H9 (cell line): ENCODE results near the gene C10orf120. TPM values are rescaled to one million over a fixed set of nuclear protein-coding genes. Genes with fewer than 3 reads are reported as not detected.

ENCODE experiments used
- DNase-seq: peaks from one replicate; pipeline ENCODE4 v3.0.0-alpha.2; 2017
- H2AFZ ChIP-seq: one replicate; pipeline ENCODE4 v1.6.1; 2013; ENCODE audit warnings: mild to moderate bottlenecking, low read length, control low read depth, moderate library complexity
- H2AK5ac ChIP-seq: 2 replicates; pipeline ENCODE4 v1.6.1; 2013; ENCODE audit warnings: low read length, control low read depth, mixed read lengths; ENCODE audit not compliant: insufficient read length
- H2BK120ac ChIP-seq: one replicate; pipeline ENCODE4 v1.6.1; 2013; ENCODE audit warnings: low read depth, mild to moderate bottlenecking, low read length, control low read depth, inconsistent platforms; ENCODE audit not compliant: poor library complexity, severe bottlenecking
- H2BK12ac ChIP-seq: 2 replicates; pipeline ENCODE4 v1.6.1; 2013; ENCODE audit warnings: low read length, control low read depth, mixed read lengths, low read depth; ENCODE audit not compliant: insufficient read length
- H2BK15ac ChIP-seq: 2 replicates; pipeline ENCODE4 v1.6.1; 2013; ENCODE audit warnings: low read depth, low read length, control low read depth
- H2BK20ac ChIP-seq: one replicate; pipeline ENCODE4 v1.6.1; 2013; ENCODE audit warnings: low read depth, mild to moderate bottlenecking, low read length, control low read depth, inconsistent platforms; ENCODE audit not compliant: poor library complexity, severe bottlenecking
- H2BK5ac ChIP-seq: 2 replicates; pipeline ENCODE4 v1.6.1; 2013; ENCODE audit warnings: low read length, control low read depth, mixed read lengths; ENCODE audit not compliant: insufficient read length
- H3K14ac ChIP-seq: 2 replicates; pipeline ENCODE4 v1.6.1; 2013; ENCODE audit warnings: low read length, control low read depth; ENCODE audit not compliant: insufficient read depth
- H3K18ac ChIP-seq: 2 replicates; pipeline ENCODE4 v1.6.1; 2013; ENCODE audit warnings: low read depth, mild to moderate bottlenecking, mixed read lengths, low read length, control low read depth; ENCODE audit not compliant: insufficient read length
- H3K23ac ChIP-seq: 2 replicates; pipeline ENCODE4 v1.6.1; 2013; ENCODE audit warnings: low read length, control low read depth, mixed read lengths, low read depth; ENCODE audit not compliant: insufficient read length
- H3K23me2 ChIP-seq: 2 replicates; pipeline ENCODE4 v1.6.1; 2013; ENCODE audit warnings: low read depth, mild to moderate bottlenecking, mixed read lengths, low read length, control low read depth; ENCODE audit not compliant: insufficient read length, poor library complexity, severe bottlenecking
- H3K27ac ChIP-seq: 2 replicates; pipeline ENCODE4 v1.5.1; 2013; ENCODE audit warnings: low read length, control low read depth, mixed read lengths, low read depth; ENCODE audit not compliant: insufficient read length
- H3K27me3 ChIP-seq: 2 replicates; pipeline ENCODE4 v1.6.1; 2013; ENCODE audit warnings: low read length, control low read depth, inconsistent platforms; ENCODE audit not compliant: insufficient read depth
- H3K4ac ChIP-seq: 2 replicates; pipeline ENCODE4 v1.6.1; 2013; ENCODE audit warnings: low read depth, mild to moderate bottlenecking, control low read depth, inconsistent platforms, low read length, moderate library complexity
- H3K4me1 ChIP-seq: 2 replicates; pipeline ENCODE4 v1.6.1; 2013; ENCODE audit warnings: low read length, control low read depth, inconsistent platforms; ENCODE audit not compliant: insufficient read depth
- H3K4me2 ChIP-seq: 2 replicates; pipeline ENCODE4 v1.6.1; 2013; ENCODE audit warnings: low read length, control low read depth, mixed read lengths; ENCODE audit not compliant: insufficient read length, insufficient read depth
- H3K56ac ChIP-seq: 2 replicates; pipeline ENCODE4 v1.6.1; 2013; ENCODE audit warnings: low read depth, mild to moderate bottlenecking, mixed read lengths, low read length, control low read depth; ENCODE audit not compliant: insufficient read length
- H3K79me1 ChIP-seq: 2 replicates; pipeline ENCODE4 v1.6.1; 2013; ENCODE audit warnings: low read depth, mild to moderate bottlenecking, moderate library complexity, low read length, control low read depth, inconsistent platforms; ENCODE audit not compliant: insufficient read depth, poor library complexity, severe bottlenecking
- H3K79me2 ChIP-seq: 2 replicates; pipeline ENCODE4 v1.6.1; 2013; ENCODE audit warnings: low read length, control low read depth, inconsistent platforms; ENCODE audit not compliant: insufficient read depth
- H3K9ac ChIP-seq: 2 replicates; pipeline ENCODE4 v1.6.1; 2013; ENCODE audit warnings: low read length, control low read depth, mixed read lengths; ENCODE audit not compliant: insufficient read length; ENCODE audit errors: extremely low read depth
- H3K9me3 ChIP-seq: one replicate; pipeline ENCODE4 v1.6.1; 2013; ENCODE audit warnings: low read depth, low read length, inconsistent platforms; ENCODE audit not compliant: control insufficient read depth
- H3T11ph ChIP-seq: one replicate; pipeline ENCODE4 v1.6.1; 2013; ENCODE audit warnings: mild to moderate bottlenecking, low read length, control low read depth, inconsistent platforms
- H4K20me1 ChIP-seq: one replicate; pipeline ENCODE4 v1.6.1; 2013; ENCODE audit not compliant: control insufficient read depth, insufficient read length, insufficient read depth
- H4K5ac ChIP-seq: 2 replicates; pipeline ENCODE4 v1.6.1; 2013; ENCODE audit warnings: low read depth, mild to moderate bottlenecking, mixed read lengths, low read length, control low read depth; ENCODE audit not compliant: insufficient read length
- H4K8ac ChIP-seq: replicated peaks from 2 replicates; pipeline ENCODE4 v1.6.1; 2013; ENCODE audit warnings: low read length, control low read depth, mixed read lengths, low read depth; ENCODE audit not compliant: insufficient read length
- H4K91ac ChIP-seq: 2 replicates; pipeline ENCODE4 v1.6.1; 2013; ENCODE audit warnings: low read depth, mild to moderate bottlenecking, moderate library complexity, mixed read lengths, low read length, control low read depth; ENCODE audit not compliant: insufficient read length
- H3K27ac Mint-ChIP-seq, 3 experiments: 2 replicates in 2 of 3; 3 replicates in 1 of 3; pipeline ENCODE4 v1.8.0; 2020 to 2021; ENCODE audit warnings: mixed read lengths in 3 of 3, mild to moderate bottlenecking in 1 of 3, moderate library complexity in 1 of 3
- H3K27me3 Mint-ChIP-seq: 2 replicates; pipeline ENCODE4 v1.8.0; 2021; ENCODE audit warnings: low read depth, mild to moderate bottlenecking, moderate library complexity, mixed read lengths
- H3K36me3 Mint-ChIP-seq, 3 experiments: 2 replicates in 2 of 3; 3 replicates in 1 of 3; pipeline ENCODE4 v1.8.0; 2020 to 2021; ENCODE audit warnings: low read depth in 3 of 3, mixed read lengths in 3 of 3; ENCODE audit not compliant: insufficient read depth in 1 of 3
- H3K4me1 Mint-ChIP-seq, 2 experiments: 2 replicates each; pipeline ENCODE4 v1.8.0; 2020; ENCODE audit warnings: mixed read lengths in 2 of 2
- H3K4me3 Mint-ChIP-seq, 2 experiments: 2 replicates in 1 of 2; 3 replicates in 1 of 2; pipeline ENCODE4 v1.8.0; 2020 to 2021; ENCODE audit warnings: mild to moderate bottlenecking in 2 of 2, mixed read lengths in 2 of 2, moderate library complexity in 1 of 2
- H3K9me3 Mint-ChIP-seq, 2 experiments: 2 replicates in 1 of 2; 3 replicates in 1 of 2; pipeline ENCODE4 v1.8.0; 2020; ENCODE audit warnings: mild to moderate bottlenecking in 2 of 2, mixed read lengths in 2 of 2, moderate library complexity in 1 of 2
- WGBS: extraction: QIAGEN DNeasy Blood & Tissue Kit; methylation state at CpG from one replicate; pipeline ENCODE4 v1.1.7; 2013; ENCODE audit warnings: missing lambda C conversion rate, low lambda C conversion rate, mixed read lengths; ENCODE audit not compliant: insufficient read length; ENCODE audit errors: extremely low coverage; 5-methylcytosine and 5-hydroxymethylcytosine counted together
- total RNA-seq: library from RNA; stranded (reverse); gene quantifications from 2 replicates; pipeline ENCODE4 v1.2.1, GENCODE V29; 2021
- TF ChIP-seq, protein P1 (sequence below): fragments of 200-600 bp; sonication (generic); conservative IDR thresholded peaks from 3 replicates; pipeline ENCODE4 v1.8.0; 2021; ENCODE audit warnings: antibody characterized with exemption, mild to moderate bottlenecking

The C10orf120 gene
- total RNA-seq, 1 experiment from 2014 or later = not detected

DNA sequence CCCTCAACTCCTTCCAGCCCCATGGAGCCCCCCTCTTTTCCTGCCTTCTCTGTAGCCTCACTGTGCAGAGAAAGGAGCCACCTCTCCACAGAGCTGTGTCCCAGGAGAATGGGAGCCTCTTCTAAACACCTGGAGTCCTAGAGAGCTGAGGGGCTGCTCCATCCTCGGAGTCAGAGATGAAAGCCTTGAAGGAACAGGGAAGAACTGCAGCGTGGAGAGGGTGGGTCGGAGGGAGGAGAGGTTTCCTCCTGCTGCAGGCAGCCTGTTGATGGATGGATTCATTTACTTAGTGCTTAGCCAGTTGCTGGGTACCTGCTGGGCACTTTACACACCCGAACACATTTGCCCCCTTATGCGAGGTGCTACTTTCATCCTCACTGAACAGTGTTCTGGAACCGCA, 39.0 kb downstream of the C10orf120 start:
- no peaks in the 10 kb centered on the region for H3K4me1 ChIP-seq
- H2BK15ac ChIP-seq = no peak overlapping the region
- no peak overlapping the region for H3K4me3 Mint-ChIP-seq
- no peak overlapping the region for H3K56ac ChIP-seq
- H2BK20ac ChIP-seq = no peak overlapping the region
- H3K9me3 Mint-ChIP-seq = no peaks in the 10 kb centered on the region
- no peak overlapping the region for H2AFZ ChIP-seq
- H3K23me2 ChIP-seq = no peaks in the 10 kb centered on the region
- TF ChIP-seq, protein P1, sequence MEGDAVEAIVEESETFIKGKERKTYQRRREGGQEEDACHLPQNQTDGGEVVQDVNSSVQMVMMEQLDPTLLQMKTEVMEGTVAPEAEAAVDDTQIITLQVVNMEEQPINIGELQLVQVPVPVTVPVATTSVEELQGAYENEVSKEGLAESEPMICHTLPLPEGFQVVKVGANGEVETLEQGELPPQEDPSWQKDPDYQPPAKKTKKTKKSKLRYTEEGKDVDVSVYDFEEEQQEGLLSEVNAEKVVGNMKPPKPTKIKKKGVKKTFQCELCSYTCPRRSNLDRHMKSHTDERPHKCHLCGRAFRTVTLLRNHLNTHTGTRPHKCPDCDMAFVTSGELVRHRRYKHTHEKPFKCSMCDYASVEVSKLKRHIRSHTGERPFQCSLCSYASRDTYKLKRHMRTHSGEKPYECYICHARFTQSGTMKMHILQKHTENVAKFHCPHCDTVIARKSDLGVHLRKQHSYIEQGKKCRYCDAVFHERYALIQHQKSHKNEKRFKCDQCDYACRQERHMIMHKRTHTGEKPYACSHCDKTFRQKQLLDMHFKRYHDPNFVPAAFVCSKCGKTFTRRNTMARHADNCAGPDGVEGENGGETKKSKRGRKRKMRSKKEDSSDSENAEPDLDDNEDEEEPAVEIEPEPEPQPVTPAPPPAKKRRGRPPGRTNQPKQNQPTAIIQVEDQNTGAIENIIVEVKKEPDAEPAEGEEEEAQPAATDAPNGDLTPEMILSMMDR = no peak
- H3K27ac ChIP-seq = no peak overlapping the region
- no peaks in the 10 kb centered on the region for H3K9me3 ChIP-seq
- H3K79me2 ChIP-seq = no peaks in the 10 kb centered on the region
- H3K9ac ChIP-seq = no peak overlapping the region
- no peak overlapping the region for H3K27ac Mint-ChIP-seq
- no peak overlapping the region for H2BK5ac ChIP-seq
- H3K79me1 ChIP-seq = no peaks in the 10 kb centered on the region
- no peak overlapping the region for H3K4ac ChIP-seq
- no peak overlapping the region for H2AK5ac ChIP-seq
- no peak overlapping the region for H3K23ac ChIP-seq
- no peak overlapping the region for H3T11ph ChIP-seq
- no peak overlapping the region for H2BK120ac ChIP-seq
- H3K4me2 ChIP-seq = no peak overlapping the region
- H4K5ac ChIP-seq = no peak overlapping the region
- peaks cover 8% of the 10 kb centered on the region; the same call in 1 of the 2 replicates for H3K27me3 Mint-ChIP-seq
- H2BK12ac ChIP-seq = no peak overlapping the region
- H3K18ac ChIP-seq = no peak overlapping the region
- H4K91ac ChIP-seq = no peak overlapping the region
- no CpG with 5 or more reads among the region's 6 CpGs for WGBS
- H3K4me1 Mint-ChIP-seq = peaks cover 3 to 4% of the 10 kb centered on the region in 2 experiments; a peak in 1 of 4 replicates
- H3K36me3 Mint-ChIP-seq = no peaks in the 10 kb centered on the region
- H4K8ac ChIP-seq = no peak overlapping the region
- H4K20me1 ChIP-seq = no peaks in the 10 kb centered on the region
- no peak for DNase-seq
- no peak overlapping the region for H3K14ac ChIP-seq
- no peaks in the 10 kb centered on the region for H3K27me3 ChIP-seq
